ENCODE results near the gene RNU5D-1. TPM values are rescaled to one million over a fixed set of nuclear protein-coding genes. Genes with fewer than 3 reads are reported as not detected.
"Not testable (repeated sequence)": the region's sequence is repeated elsewhere in the genome, so short reads cannot be mapped to it uniquely, and the experiment has no call there.

Gene RNU5D-1
- total RNA-seq, 2 donors from 2014 or later = not detected

GRCh38 chr1:44743211-44743610 lies 12.2 kb upstream of the RNU5D-1 start:
- Mint-ChIP-seq H3K4me3 (peak overlapping the region; percentile 48), H3K36me3 (ENCODE audit: low read depth) (peaks cover 69% of the 10 kb centered on the region), H3K9me3 (no peaks in the 10 kb centered on the region), H3K27me3 (no peaks in the 10 kb centered on the region), H3K4me1 (peaks cover 7% of the 10 kb centered on the region), H3K27ac (no peak overlapping the region)
- ATAC-seq (replicated peaks) = no peak

DNA sequence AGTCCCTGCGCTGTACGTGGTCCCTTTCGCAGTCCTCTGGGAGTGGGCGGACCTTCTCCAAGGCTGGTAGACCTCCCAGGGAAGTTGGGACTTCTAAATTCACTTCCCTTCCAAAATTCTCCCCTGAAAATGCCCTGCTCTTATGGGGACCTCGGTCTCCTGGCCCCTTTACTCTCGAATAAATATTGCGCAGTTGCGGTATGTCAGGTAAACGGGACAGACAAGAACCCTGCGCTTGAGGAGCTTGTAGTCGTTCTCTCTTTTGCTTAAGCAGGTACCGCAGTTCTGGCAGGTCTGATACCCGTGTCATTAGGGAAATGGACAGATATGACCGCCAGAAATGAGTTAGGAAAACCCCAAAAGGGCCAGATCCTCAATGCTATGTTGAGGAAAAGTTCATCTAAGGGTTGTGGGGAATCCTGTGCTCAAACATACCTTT lies 9.2 kb upstream of the RNU5D-1 start:
- peak overlapping the region; percentile 96 for H3K4me3 Mint-ChIP-seq
- H3K9me3 Mint-ChIP-seq = no peaks in the 10 kb centered on the region
- no peak for ATAC-seq (replicated peaks)
- H3K36me3 Mint-ChIP-seq (ENCODE audit: low read depth) = peaks cover 50% of the 10 kb centered on the region
- peak overlapping the region; percentile 91 for H3K27ac Mint-ChIP-seq
- H3K27me3 Mint-ChIP-seq = no peaks in the 10 kb centered on the region
- H3K4me1 Mint-ChIP-seq = peaks cover 7% of the 10 kb centered on the region

DNA sequence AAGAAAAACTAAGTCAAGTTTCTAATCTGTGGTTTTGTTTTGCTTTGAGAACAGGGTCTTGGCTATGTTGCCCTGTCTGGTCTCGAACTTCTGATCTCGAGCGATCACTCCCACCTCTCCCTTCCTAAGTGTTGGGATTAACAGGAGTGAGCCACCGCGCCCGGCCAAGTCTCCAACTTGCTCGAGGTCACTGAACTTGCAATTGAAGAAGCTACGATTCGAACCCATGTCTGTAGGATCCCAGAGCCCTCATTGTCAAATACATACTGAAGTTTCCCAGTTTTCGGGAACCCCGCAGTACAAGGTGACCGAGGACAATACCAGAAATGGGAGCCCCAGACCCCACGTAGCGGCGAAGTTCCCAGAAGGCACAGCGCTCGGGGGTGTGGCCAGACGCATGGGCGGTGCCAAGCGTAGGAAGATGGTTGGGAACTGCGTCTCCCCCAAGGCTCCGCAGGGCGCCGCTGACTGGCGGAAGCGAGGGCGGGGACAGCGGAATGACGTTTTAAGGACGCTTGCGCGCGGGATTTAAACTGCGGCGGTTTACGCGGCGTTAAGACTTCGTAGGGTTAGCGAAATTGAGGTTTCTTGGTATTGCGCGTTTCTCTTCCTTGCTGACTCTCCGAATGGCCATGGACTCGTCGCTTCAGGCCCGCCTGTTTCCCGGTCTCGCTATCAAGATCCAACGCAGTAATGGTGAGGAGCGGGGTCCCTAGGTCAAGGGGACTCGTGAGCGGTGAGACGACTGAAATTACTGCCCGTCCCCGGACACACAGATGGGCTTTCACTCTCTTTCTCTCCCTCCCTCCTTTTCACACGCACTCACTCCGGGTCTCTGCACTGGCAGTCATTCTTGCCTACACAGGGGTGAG lies 8.6 kb upstream of the RNU5D-1 start, which contains the start of gene KIF2C:
TSS of gene KIF2C (plus strand) at position 531 of the 872 bp plus-strand sequence. CDS start at position 627, 96 bp downstream.
- Mint-ChIP-seq H3K36me3 (ENCODE audit: low read depth) (peaks cover 45% of the 10 kb centered on the region), H3K9me3 (no peaks in the 10 kb centered on the region), H3K4me3 (peak within 1 kb of the TSS; percentile 96), H3K4me1 (peaks cover 7% of the 10 kb centered on the region), H3K27me3 (no peaks in the 10 kb centered on the region), H3K27ac (peak within 1 kb of the TSS; percentile 91)
- ATAC-seq (replicated peaks) = peak; percentile 99

GRCh38 chr1:44738953-44739306 lies 8.0 kb upstream of the RNU5D-1 start:
- ATAC-seq (replicated peaks) = peak; percentile 2
- H3K27me3 Mint-ChIP-seq, H3K4me1 Mint-ChIP-seq, H3K9me3 Mint-ChIP-seq: not testable (repeated sequence)
- H3K36me3 Mint-ChIP-seq (ENCODE audit: low read depth) = peaks cover 39% of the 10 kb centered on the region
- H3K27ac Mint-ChIP-seq = peak overlapping the region; percentile 91
- H3K4me3 Mint-ChIP-seq = peak overlapping the region; percentile 96

- Mint-ChIP-seq H3K27me3 (no peaks in the 10 kb centered on the region), H3K4me1 (peaks cover 3% of the 10 kb centered on the region), H3K9me3 (no peaks in the 10 kb centered on the region), H3K4me3 (no peak overlapping the region), H3K36me3 (ENCODE audit: low read depth) (peaks cover 21% of the 10 kb centered on the region), H3K27ac (no peak overlapping the region)
- no peak for ATAC-seq (replicated peaks)
These were observed 5.0 kb upstream of the RNU5D-1 start for GRCh38 chr1:44735992-44736391.

DNA sequence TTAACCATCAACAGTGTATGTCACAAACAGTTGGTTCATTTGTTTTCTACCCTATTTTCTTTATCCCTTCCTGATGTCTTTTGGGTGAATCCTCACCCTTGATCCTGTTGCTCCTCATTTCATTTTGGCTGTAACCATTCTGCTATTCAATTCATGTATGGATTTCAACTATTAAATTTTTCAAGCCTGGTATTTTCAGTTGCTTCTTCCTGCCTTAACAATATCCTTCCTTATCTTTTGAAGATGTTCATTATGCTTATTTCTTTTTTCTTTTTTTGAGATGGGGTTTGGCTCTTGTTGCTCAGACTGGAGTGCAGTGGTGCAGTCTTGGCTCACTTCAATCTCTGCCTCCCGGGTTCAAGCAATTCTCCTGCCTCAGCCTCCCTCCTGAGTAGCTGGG lies 2.8 kb upstream of the RNU5D-1 start:
- Mint-ChIP-seq H3K4me3 (no peak overlapping the region), H3K4me1 (peaks cover 13% of the 10 kb centered on the region), H3K27ac (peak overlapping the region; percentile 33), H3K9me3 (no peaks in the 10 kb centered on the region), H3K36me3 (ENCODE audit: low read depth) (peaks cover 14% of the 10 kb centered on the region), H3K27me3 (no peaks in the 10 kb centered on the region)
- ATAC-seq (replicated peaks) = no peak

DNA sequence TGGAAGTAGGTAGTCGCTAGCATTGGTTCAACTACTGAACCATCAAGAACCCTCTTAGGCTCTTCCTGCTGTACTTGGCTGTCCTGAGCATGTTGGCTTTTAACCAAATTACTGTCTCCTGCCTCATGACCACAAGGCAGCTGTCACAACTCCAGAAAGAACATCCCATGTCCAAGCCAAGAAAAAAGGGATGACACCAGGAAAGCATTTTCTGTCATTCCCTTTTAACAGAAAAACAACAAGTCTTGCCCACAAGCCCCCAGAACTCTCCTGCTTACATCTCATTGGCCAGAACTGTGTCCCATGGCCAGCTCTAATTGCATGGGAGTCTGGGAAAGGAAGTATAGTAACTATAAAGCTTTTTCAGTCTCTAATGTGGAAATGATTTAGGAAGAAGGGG lies 2.4 kb upstream of the RNU5D-1 start:
- Mint-ChIP-seq H3K27me3 (no peaks in the 10 kb centered on the region), H3K4me3 (no peak overlapping the region), H3K27ac (peak overlapping the region; percentile 33), H3K36me3 (ENCODE audit: low read depth) (peaks cover 14% of the 10 kb centered on the region), H3K9me3 (no peaks in the 10 kb centered on the region), H3K4me1 (peaks cover 14% of the 10 kb centered on the region)
- no peak for ATAC-seq (replicated peaks)

DNA sequence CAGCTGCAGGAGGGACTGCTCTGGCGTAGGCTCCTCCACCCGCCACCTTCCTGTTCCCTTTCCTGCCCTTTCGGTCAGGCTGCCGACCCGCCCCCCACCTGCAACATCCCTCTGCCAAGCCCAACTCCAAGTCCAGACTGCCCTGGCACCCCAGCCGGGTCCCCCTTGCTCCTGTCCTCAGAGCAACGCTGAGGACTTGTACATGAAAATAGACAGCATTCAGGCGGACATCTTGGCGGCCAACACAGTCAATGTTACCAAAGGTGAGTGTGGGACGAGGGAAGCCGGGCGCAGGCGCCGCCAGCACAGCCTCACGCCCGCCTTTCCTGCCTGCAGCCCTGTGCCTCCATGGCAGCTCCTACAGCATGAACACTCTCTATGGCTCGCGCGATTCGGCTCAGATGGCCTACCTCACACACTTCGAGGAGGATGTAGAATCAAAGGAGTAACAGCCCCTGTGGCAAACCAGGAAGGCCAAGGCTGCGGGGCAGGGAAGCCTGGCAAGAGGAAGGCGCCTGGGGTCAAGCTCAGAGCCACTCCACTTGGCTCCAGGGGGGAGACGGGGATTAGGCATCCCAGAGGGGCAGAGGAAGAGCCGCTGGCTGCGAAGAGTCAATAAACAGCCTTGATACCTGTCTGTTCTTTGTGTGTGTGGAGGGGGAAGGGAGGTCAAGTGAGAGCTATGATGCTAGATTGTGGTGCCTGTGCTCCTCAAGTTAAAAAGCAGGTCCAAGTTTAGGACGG lies 5.8 kb downstream of the RNU5D-1 start:
- H3K9me3 Mint-ChIP-seq = no peaks in the 10 kb centered on the region
- peaks cover 45% of the 10 kb centered on the region for H3K4me1 Mint-ChIP-seq
- no peaks in the 10 kb centered on the region for H3K27me3 Mint-ChIP-seq
- peak overlapping the region; percentile 74 for H3K4me3 Mint-ChIP-seq
- H3K27ac Mint-ChIP-seq = peak overlapping the region; percentile 59
- H3K36me3 Mint-ChIP-seq (ENCODE audit: low read depth) = peaks cover 32% of the 10 kb centered on the region
- ATAC-seq (replicated peaks) = no peak

DNA sequence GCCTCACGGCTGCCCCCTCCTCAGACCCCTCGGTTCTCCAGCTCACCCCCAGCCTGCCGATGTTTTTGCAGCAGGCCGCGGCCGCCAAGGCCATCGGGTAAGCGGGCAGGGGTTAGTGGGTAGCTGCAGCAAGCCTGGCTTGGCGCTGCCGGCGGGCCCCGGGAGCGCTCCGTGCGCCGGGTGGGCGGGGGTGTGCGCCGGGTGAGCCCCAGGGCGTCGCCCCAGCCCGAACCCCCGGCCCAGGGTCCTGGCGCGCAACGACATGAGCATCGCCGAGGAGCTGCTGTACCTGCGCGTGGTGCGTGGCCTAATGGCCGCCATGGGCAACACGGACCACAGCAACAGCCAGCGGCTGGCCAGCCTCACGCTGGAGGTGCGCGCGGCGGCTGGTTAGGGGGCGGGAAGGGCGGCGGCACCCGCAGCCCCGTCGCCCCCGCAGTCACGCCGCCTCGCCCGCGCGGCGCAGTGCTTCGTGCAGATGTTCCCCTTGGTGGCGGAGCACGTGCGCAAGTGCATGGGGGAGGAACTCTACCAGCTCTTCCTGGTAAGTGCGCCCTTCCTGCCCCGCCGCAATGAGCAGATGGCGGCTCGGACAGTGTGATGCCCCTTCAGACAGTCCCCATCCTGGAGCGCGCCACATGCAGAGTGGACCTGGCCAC lies 6.5 kb downstream of the RNU5D-1 start:
- H3K9me3 Mint-ChIP-seq = no peaks in the 10 kb centered on the region
- no peak for ATAC-seq (replicated peaks)
- H3K27me3 Mint-ChIP-seq = no peaks in the 10 kb centered on the region
- H3K36me3 Mint-ChIP-seq (ENCODE audit: low read depth) = peaks cover 32% of the 10 kb centered on the region
- H3K4me1 Mint-ChIP-seq = peaks cover 46% of the 10 kb centered on the region
- H3K27ac Mint-ChIP-seq = peak overlapping the region; percentile 88
- peak overlapping the region; percentile 86 for H3K4me3 Mint-ChIP-seq

GRCh38 chr1:44723496-44724295 lies 7.3 kb downstream of the RNU5D-1 start:
- peaks cover 32% of the 10 kb centered on the region for H3K36me3 Mint-ChIP-seq (ENCODE audit: low read depth)
- peak overlapping the region; percentile 86 for H3K4me3 Mint-ChIP-seq
- ATAC-seq (replicated peaks) = peak; percentile 37
- no peaks in the 10 kb centered on the region for H3K9me3 Mint-ChIP-seq
- H3K27me3 Mint-ChIP-seq = no peaks in the 10 kb centered on the region
- H3K27ac Mint-ChIP-seq = peak overlapping the region; percentile 88
- H3K4me1 Mint-ChIP-seq = peaks cover 40% of the 10 kb centered on the region

DNA sequence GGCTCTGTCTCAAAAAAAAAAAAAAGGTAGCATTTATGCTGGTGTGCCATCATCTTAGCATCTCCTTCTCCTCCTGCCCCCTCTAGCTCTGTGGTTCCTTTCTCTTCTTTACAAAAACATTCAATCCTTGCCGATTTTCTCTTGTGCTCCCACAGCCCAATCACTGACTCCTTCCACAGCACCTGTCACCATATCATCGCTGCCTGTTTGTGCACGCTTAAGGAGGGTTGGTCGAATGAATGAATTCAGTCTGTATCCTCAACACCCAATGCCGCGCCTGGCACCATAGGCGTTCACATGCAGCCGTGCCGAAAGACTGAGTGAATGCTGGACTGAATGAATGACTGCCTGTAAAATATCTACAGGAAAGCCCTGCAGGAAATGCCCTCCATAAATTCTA lies 7.9 kb downstream of the RNU5D-1 start:
- Mint-ChIP-seq H3K9me3 (no peaks in the 10 kb centered on the region), H3K4me1 (peaks cover 42% of the 10 kb centered on the region), H3K4me3 (peak overlapping the region; percentile 86), H3K27ac (peak overlapping the region; percentile 88), H3K27me3 (no peaks in the 10 kb centered on the region), H3K36me3 (ENCODE audit: low read depth) (peaks cover 32% of the 10 kb centered on the region)
- ATAC-seq (replicated peaks) = peak; percentile 6

DNA sequence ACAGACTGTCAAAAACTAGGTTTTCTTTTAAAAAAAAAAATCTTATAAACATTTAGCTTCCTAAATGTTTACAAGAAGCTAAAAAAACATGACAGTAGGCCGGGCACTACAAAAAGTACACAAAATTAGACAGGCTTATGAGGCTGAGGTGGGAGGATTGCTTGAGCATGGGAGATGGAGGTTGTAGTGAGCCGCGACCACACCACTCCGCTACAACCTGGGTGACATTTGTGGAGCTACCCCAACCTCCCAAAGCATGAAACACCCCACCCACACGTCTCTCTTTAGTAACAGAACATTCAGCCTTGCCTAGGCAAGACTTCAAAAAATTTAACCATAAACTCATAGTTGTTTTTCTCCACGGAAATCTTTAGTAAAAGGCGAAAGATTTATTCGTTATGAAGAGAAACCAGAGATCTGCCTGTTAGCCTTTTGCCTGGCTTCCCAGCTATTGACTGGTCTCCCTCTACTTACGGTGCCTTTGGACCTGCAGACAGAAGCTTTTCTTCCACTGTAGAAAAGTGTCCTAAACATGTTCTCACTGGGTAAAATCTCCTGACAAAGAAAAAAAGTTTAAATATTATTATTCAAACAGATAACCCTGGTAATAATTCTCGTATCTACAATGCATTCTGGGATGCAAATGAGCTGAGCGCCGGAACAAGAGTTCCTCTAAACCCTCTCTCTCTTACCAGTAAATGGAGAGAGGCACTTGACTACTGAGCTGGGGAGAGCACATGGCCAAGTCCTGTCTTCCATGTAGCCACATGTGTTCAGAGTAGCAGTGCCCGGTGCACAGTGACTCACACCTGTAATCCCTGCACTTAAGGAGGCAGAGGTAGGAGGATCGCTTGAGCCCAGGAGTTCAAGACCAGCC lies 9.2 kb downstream of the RNU5D-1 start:
- no peaks in the 10 kb centered on the region for H3K9me3 Mint-ChIP-seq
- H3K27ac Mint-ChIP-seq = peak overlapping the region; percentile 98
- ATAC-seq (replicated peaks) = peak; percentile 85
- no peaks in the 10 kb centered on the region for H3K27me3 Mint-ChIP-seq
- peaks cover 51% of the 10 kb centered on the region for H3K4me1 Mint-ChIP-seq
- H3K36me3 Mint-ChIP-seq (ENCODE audit: low read depth) = peaks cover 32% of the 10 kb centered on the region
- peak overlapping the region; percentile 86 for H3K4me3 Mint-ChIP-seq

- H3K27me3 Mint-ChIP-seq = no peaks in the 10 kb centered on the region
- no peak for ATAC-seq (replicated peaks)
- no peaks in the 10 kb centered on the region for H3K9me3 Mint-ChIP-seq
- H3K4me3 Mint-ChIP-seq = peak overlapping the region; percentile 86
- peaks cover 30% of the 10 kb centered on the region for H3K36me3 Mint-ChIP-seq (ENCODE audit: low read depth)
- H3K4me1 Mint-ChIP-seq = peaks cover 58% of the 10 kb centered on the region
- peak overlapping the region; percentile 98 for H3K27ac Mint-ChIP-seq
These were observed 10.7 kb downstream of the RNU5D-1 start for GRCh38 chr1:44720281-44720680.

Data from activated T-helper 17 cell treated with anti-CD3 and anti-CD28 coated beads, Interleukin-2, amount 50 U/mL, for 72 hours (primary cell).